GM12892 (cell line): ENCODE measurements around the gene SRSF1.
A peak's percentile ranks its signal among the peaks of the same experiment; 100 is the strongest.

Experiments used
- DNase-seq: peaks from one replicate; pipeline ENCODE4 v3.0.0; 2011; ENCODE audit not compliant: insufficient read length
- FAIRE-seq: peaks from 2 replicates; lab custom pipeline; 2011; peaks lifted over from hg19 to GRCh38; lab: Jason Lieb, UNC
- POLR2A ChIP-seq: IDR thresholded peaks from 2 replicates; pipeline ENCODE4 v1.6.1; 2011; ENCODE audit warnings: low read depth, low read length, control low read depth
- POLR2AphosphoS5 ChIP-seq: IDR thresholded peaks from 2 replicates; pipeline ENCODE4 v1.6.1; 2011; ENCODE audit warnings: low read depth, low read length, control low read depth
- TAF1 ChIP-seq: IDR thresholded peaks from 2 replicates; pipeline ENCODE4 v1.6.1; 2011; ENCODE audit warnings: low read depth, mild to moderate bottlenecking, control low read depth, low read length, borderline replicate concordance

Gene SRSF1

GRCh38 chr17:57997085-57997809, 9.8 kb downstream of the SRSF1 start:
- TF ChIP-seq POLR2A (peak; percentile 7), TAF1 (no peak), POLR2AphosphoS5 (peak; percentile 73; the same call in 1 of the 2 replicates)
- no peak for DNase-seq
- FAIRE-seq, result no peak

GRCh38 chr17:57995076-57995956, 11.7 kb downstream of the SRSF1 start:
- peak; percentile 66 for FAIRE-seq
- no peak for DNase-seq
- TF ChIP-seq POLR2AphosphoS5, result peak; percentile 77; the same call in 1 of the 2 replicates
- TF ChIP-seq TAF1, result no peak
- TF ChIP-seq POLR2A, result peak; percentile 63

- no peak for DNase-seq
- FAIRE-seq, result no peak
- TF ChIP-seq POLR2AphosphoS5 (no peak), TAF1 (no peak), POLR2A (no peak)
Observed at GRCh38 chr17:57994436-57994835, 12.6 kb downstream of the SRSF1 start.

- DNase-seq (no peak), FAIRE-seq (peak; percentile 14)
- no peak for TF ChIP-seq TAF1
- peak; percentile 61; the same call in 1 of the 2 replicates for TF ChIP-seq POLR2A
- TF ChIP-seq POLR2AphosphoS5, result peak; percentile 25
Observed at GRCh38 chr17:57993471-57994365, 13.3 kb downstream of the SRSF1 start.

- TF ChIP-seq POLR2AphosphoS5 (no peak), TAF1 (no peak), POLR2A (no peak; the same call in 1 of the 2 replicates)
- DNase-seq, result no peak
- FAIRE-seq, result no peak
Observed at GRCh38 chr17:57991537-57991936, 15.5 kb downstream of the SRSF1 start.

- FAIRE-seq (no peak), DNase-seq (no peak)
- no peak for TF ChIP-seq POLR2AphosphoS5
- TF ChIP-seq POLR2A, result no peak
- no peak for TF ChIP-seq TAF1
Observed at GRCh38 chr17:57990037-57990436, 17.0 kb downstream of the SRSF1 start.

- TF ChIP-seq TAF1 (peak; percentile 36; the same call in 1 of the 2 replicates), POLR2A (peak; percentile 93), POLR2AphosphoS5 (peak; percentile 94)
- DNase-seq (peak; percentile 87), FAIRE-seq (peak; percentile 69)
Observed at GRCh38 chr17:57988301-57989250, 18.5 kb downstream of the SRSF1 start.

GRCh38 chr17:57987581-57988300, 19.3 kb downstream of the SRSF1 start, which contains the start of gene VEZF1:
Gene VEZF1 (minus strand): TSS chr17:57988254. CDS start chr17:57988111, 143 bp downstream.
- TF ChIP-seq POLR2A, result no peak
- no peak for TF ChIP-seq TAF1
- no peak for TF ChIP-seq POLR2AphosphoS5
- FAIRE-seq, result no peak
- peak; percentile 72 for DNase-seq

GRCh38 chr17:57986841-57987580, 20.0 kb downstream of the SRSF1 start:
- FAIRE-seq, result peak; percentile 5
- DNase-seq, result no peak
- TF ChIP-seq POLR2A (no peak), TAF1 (no peak), POLR2AphosphoS5 (no peak)
